GM12878 (cell line): Measurements from ENCODE around the gene EYA4.

Experiments used
- CTCF ChIP-seq, 3 experiments: IDR thresholded peaks in 2 of 3; conservative IDR thresholded peaks in 1 of 3; 2 replicates each; pipeline ENCODE4 v1.5.1; 2011; ENCODE audit warnings: low read depth in 3 of 3, low read length in 3 of 3, mild to moderate bottlenecking in 3 of 3, control low read depth in 2 of 3, moderate library complexity in 2 of 3, inconsistent platforms in 1 of 3, mixed read lengths in 1 of 3; ENCODE audit not compliant: control insufficient read depth in 2 of 3, insufficient read depth in 1 of 3; ENCODE audit errors: extremely low read depth in 1 of 3
- EGR1 ChIP-seq, 2 experiments: IDR thresholded peaks; 1 replicate in 1 of 2; 2 replicates in 1 of 2; pipeline ENCODE4 v1.6.1; 2011 to 2012; ENCODE audit warnings: low read depth in 2 of 2, low read length in 2 of 2, borderline replicate concordance in 1 of 2, mild to moderate bottlenecking in 1 of 2, moderate library complexity in 1 of 2
- EZH2 ChIP-seq: IDR thresholded peaks from 2 replicates; pipeline ENCODE4 v1.6.1; 2012; ENCODE audit warnings: low read depth, mild to moderate bottlenecking, control low read depth, inconsistent platforms, low read length, borderline replicate concordance; ENCODE audit not compliant: control insufficient read depth
- MYC ChIP-seq: IDR thresholded peaks from 2 replicates; pipeline ENCODE4 v1.6.1; 2011; ENCODE audit warnings: mild to moderate bottlenecking, low read length, moderate library complexity, inconsistent platforms; ENCODE audit not compliant: insufficient read depth, insufficient replicate concordance, insufficient read length, severe bottlenecking
- NR2C1 ChIP-seq: fragments of 450-650 bp; IDR thresholded peaks from 2 replicates; pipeline ENCODE4 v1.6.1; 2017; ENCODE audit warnings: antibody characterized with exemption, mild to moderate bottlenecking, moderate library complexity
- POLR2A ChIP-seq: IDR thresholded peaks from 2 replicates; pipeline ENCODE4 v1.6.1; 2011; ENCODE audit warnings: low read depth, mild to moderate bottlenecking, low read length
- POLR2AphosphoS5 ChIP-seq: IDR thresholded peaks from 2 replicates; pipeline ENCODE4 v1.6.1; 2011; ENCODE audit warnings: mild to moderate bottlenecking, low read length, inconsistent platforms
- RAD21 ChIP-seq: IDR thresholded peaks from 2 replicates; pipeline ENCODE4 v1.6.1; 2011; ENCODE audit warnings: mild to moderate bottlenecking, low read depth, low read length, moderate library complexity; ENCODE audit not compliant: insufficient read depth
- REST ChIP-seq: IDR thresholded peaks from 2 replicates; pipeline ENCODE4 v1.6.1; 2012; ENCODE audit warnings: mild to moderate bottlenecking, low read depth, low read length
- TBL1XR1 ChIP-seq: IDR thresholded peaks from 2 replicates; pipeline ENCODE4 v1.6.1; 2012; ENCODE audit warnings: low read depth, low read length, improper control_type of control experiment
- TCF7 ChIP-seq: IDR thresholded peaks from 2 replicates; pipeline ENCODE4 v1.6.1; 2014; ENCODE audit warnings: antibody characterized with exemption, borderline replicate concordance
- ZNF217 ChIP-seq: fragments of 450-650 bp; IDR thresholded peaks from 2 replicates; pipeline ENCODE4 v1.6.1; 2017; ENCODE audit warnings: antibody characterized with exemption, mild to moderate bottlenecking
- TF ChIP-seq, protein P1 (sequence below): IDR thresholded peaks from 2 replicates; pipeline ENCODE4 v1.6.1; 2011; ENCODE audit warnings: low read depth, mild to moderate bottlenecking, low read length, moderate library complexity, borderline replicate concordance; ENCODE audit errors: extremely low read depth

GRCh38 chr6:133297657-133298056 lies 56.5 kb downstream of the EYA4 start:
- TF ChIP-seq CTCF (IDR thresholded peaks at IDR 0.05 in 2 of 3, conservative IDR thresholded peaks at IDR 0.05 in 1 of 3; ENCODE audit: control insufficient read depth in 2 of 3, extremely low read depth in 1 of 3, insufficient read depth in 1 of 3, low read depth in 3 of 3, low read length in 3 of 3) (no peak), ZNF217 (no peak), NR2C1 (no peak), POLR2AphosphoS5 (no peak), EGR1 (IDR thresholded peaks at IDR 0.05; ENCODE audit: borderline replicate concordance in 1 of 2, low read depth in 2 of 2, low read length in 2 of 2) (no peak), EZH2 (no peak), REST (no peak), MYC (no peak), TCF7 (no peak), TBL1XR1 (no peak), RAD21 (no peak), POLR2A (no peak)
- TF ChIP-seq, protein P1, sequence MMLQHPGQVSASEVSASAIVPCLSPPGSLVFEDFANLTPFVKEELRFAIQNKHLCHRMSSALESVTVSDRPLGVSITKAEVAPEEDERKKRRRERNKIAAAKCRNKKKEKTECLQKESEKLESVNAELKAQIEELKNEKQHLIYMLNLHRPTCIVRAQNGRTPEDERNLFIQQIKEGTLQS, result no peak
